ENCODE results near the gene JAKMIP1.

- TF ChIP-seq POLR2A (IDR thresholded peaks at IDR 0.05) (no peak), CTCF (IDR thresholded peaks at IDR 0.05) (no peak)
Measured at GRCh38 chr4:6052679-6053078, 147.7 kb downstream of the JAKMIP1 start.
